KBM-7 (cell line): ENCODE results near the gene RGS17.
"Not testable (repeated sequence)": the region's sequence is repeated elsewhere in the genome, so short reads cannot be mapped to it uniquely, and the experiment has no call there.

ENCODE experiments used
- DNase-seq: peaks from one replicate; pipeline ENCODE4 v3.0.0-alpha.2; 2015
- in situ Hi-C: fragments of 300-500 bp; cut with MboI; formaldehyde crosslinking; loops from 2 replicates; pipeline ENCODE4 v1.14.3; 2020; ENCODE audit warnings: low sequenced_read_pairs, low pct_unique_long_range_greater_than_20kb, mixed read lengths

The RGS17 gene

DNA sequence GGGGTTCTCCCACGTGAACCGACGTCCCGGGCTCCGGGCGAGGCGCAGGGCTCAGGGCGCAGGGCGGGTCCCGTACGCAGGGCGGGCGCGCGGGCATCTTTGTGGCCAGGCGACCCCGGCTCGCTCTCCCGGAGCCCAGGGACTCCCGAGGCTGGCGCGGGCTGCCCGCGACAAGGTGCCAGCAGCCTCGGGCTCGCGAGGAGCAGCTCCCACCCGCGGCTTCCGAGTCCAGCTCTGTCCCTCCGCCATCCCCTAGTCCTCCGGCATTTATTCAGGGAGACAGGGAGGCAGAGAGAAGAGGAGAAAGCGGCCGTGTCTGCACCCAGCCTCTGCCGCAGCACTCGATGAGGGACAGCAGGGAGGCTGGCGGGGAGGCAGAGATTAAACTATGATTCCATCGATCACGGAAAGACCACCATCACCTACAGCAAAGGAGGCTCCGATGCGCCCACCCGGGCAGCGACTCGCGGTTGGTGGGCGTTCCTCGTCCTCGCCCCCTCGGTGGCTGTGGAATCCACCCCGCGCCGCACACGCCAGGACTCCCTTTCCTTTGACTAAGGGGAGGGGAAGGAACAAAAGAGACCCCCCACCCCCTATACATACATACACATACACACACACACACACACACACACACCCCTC, 1.1 kb downstream of the RGS17 start:
- in situ Hi-C loops: no loop called here
- no peak for DNase-seq

- no peak for DNase-seq
- in situ Hi-C loops: no loop called here
These were observed 4.9 kb downstream of the RGS17 start for GRCh38 chr6:153126218-153126617.

DNA sequence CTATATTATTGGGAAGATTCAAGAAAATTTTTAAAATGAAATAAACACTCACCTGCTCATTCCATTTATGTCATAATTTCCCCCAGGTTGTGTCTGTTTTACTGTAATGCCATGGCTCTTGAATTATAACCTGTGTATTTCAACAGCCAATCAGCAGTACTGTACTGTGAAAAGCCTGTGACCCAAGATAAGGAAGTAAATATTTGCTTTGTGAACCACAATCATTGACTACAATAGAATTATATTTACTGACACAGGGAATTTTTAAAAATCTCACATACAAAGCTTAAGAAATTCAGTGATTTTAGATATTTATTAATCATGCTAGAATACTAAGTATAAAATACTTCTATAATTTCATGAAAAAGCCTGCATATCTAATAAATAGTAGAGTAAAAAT, 6.0 kb downstream of the RGS17 start:
- in situ Hi-C loops: no loop called here
- no peak for DNase-seq

DNA sequence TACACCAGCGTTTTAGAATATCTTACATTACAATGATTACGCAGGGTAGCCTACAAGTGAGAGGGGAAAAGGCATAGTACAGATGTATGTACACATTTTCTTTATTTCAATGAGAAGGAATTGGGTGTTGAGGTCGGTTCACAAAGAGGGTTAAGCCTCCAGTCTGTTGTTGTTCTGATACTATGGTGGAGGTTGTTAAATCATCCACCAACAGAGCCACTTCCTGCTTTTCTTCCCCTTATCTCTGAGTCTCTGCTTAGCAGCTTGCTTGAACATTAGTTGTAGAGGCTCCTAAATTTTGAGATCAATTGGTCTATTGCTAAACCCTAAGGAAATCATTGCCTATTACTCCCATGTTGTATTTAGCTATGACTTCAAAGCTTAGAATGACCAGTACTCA, 7.3 kb downstream of the RGS17 start:
- DNase-seq: peak; percentile 63
- in situ Hi-C loops: no loop called here

DNA sequence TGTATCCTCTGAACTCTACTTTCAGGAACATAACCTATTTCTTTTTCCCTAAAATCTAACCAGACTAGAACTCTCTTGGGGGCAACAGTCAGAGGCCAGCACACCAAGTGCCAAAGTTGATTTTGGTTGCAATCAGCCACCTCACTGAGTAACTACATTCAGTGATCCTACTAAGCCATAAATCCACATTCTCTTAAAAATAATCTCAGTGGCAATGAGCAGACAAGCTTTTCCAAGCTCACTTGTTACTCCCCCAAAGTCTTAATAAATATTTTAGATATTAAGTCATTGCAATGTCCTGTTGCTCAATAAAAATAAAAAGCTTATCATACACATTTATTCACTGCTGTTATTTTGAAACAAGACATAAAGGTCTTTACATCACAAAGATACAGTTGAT, 9.8 kb downstream of the RGS17 start:
- in situ Hi-C loops: no loop called here
- no peak for DNase-seq

GRCh38 chr6:153117986-153118879, 12.8 kb downstream of the RGS17 start:
- in situ Hi-C loops: no loop called here
- DNase-seq: peak; percentile 32

DNA sequence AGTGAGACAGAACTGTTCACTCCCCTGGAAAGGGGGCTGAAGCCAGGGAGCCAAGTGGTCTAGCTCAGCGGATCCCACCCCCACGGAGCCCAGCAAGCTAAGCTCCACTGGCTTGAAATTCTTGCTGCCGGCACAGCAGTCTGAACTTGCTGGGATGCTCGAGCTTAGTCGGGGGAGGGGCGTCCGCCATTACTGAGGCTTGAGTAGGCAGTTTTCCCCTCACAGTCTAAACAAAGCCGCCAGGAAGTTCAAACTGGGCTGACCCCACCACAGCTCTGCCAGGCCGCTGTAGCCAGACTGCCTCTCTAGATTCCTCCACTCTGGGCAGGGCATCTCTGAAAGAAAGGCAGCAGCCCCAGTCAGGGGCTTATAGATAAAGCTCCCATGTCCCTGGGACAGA, 20.0 kb downstream of the RGS17 start:
- DNase-seq, in situ Hi-C loops: not testable (repeated sequence)

- DNase-seq, in situ Hi-C loops: not testable (repeated sequence)
These were observed 20.5 kb downstream of the RGS17 start for GRCh38 chr6:153110612-153111011.

DNA sequence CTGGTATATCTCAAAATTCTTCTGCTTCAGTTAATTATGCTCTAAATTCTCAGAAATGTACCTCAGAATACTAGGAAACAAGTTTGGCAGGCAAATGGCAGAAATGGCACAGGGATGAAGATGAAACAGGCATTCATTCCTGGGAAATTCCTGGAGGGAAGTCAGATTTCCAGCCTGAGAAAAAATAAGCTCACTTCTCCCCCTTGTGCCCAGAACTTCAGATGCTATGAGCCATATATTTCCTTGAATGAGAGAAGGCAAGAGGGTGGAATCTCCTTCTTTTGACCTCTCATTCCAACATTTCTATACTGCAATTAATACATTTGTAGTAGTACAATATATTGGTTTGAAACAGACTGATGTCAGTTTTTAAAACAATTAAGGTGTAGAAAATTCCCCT, 22.8 kb downstream of the RGS17 start:
- no peak for DNase-seq
- in situ Hi-C loops: no loop called here

GRCh38 chr6:153106021-153106420, 25.1 kb downstream of the RGS17 start:
- in situ Hi-C loops: no loop called here
- no peak for DNase-seq

- DNase-seq: no peak
- in situ Hi-C loops: no loop called here
These were observed 26.9 kb downstream of the RGS17 start for GRCh38 chr6:153104220-153104619.

DNA sequence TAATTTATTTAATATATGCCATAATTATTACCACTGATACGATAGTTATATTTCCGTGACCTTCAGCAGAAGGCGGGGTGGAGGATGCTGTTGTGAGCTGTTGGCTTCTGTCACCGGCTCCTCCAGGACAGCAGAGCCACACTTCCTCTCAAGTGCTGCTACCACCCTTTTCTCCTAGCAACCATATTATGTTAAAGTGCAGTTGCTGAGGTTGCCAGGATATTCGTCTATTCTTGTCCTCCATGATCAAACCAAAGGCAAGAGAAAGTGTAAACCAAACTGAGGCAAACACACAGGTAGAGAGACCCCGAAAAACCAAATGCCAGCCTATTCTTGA, 27.8 kb downstream of the RGS17 start:
- no peak for DNase-seq
- in situ Hi-C loops: no loop called here

GRCh38 chr6:153102605-153103318, 28.3 kb downstream of the RGS17 start:
- no peak for DNase-seq
- in situ Hi-C loops: no loop called here

DNA sequence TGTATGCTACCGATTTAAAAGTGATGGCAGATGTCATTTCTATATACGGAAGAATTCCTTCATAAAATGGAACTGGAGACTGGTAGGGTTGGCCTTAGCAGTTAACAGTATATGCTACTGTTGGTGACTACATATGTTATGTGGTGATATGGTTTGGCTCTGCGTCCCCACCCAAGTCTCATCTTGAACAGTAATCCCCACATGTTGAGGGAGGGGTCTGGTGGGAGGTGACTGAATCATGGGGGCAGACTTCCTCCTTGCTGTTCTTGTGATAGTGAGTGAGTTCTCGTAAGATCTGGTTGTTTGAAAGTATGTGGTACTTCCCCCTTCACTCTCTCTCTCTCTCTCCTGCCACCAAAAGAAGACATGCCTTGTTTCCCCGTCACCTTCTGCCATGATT, 29.6 kb downstream of the RGS17 start:
- peak; percentile 27 for DNase-seq
- in situ Hi-C loops: no loop called here

DNA sequence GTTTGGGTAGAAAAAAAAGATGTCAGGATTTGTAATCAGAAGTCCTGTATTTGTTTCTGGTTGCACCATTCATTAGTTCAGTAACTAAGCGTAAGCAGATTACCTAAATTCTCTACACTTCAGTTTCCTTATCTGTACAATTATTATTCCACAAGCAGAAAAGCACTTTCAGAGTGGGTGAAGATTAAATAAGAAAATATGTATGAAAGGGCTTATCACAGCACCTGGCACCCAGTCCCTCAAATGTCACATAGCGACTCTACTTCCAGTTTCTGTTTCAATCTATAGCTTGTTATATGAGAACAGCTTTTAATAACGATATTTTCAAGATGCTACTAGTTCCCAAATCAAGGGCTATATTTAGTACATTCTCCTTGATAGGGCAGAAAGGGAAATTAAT, 31.4 kb downstream of the RGS17 start:
- in situ Hi-C loops: no loop called here
- DNase-seq: no peak

DNA sequence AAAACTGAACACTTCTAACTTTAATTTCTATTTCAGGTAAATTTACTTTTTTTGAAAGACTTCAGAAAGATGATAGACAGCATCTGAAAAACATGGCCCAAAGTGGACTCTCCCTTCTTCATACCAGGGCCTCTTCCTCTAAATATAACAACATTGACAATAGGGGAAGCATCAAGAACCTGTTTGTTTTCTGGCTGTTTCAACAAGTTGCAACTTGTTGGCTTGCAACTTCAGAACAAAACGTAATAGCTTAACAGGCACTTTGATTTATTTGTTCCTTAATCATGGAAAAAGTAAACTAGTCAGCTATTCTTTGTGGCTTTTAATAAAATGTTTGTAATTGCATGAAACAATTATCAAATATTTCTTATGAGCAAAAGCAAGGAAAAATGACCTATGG, 34.3 kb downstream of the RGS17 start:
- in situ Hi-C loops: no loop called here

DNA sequence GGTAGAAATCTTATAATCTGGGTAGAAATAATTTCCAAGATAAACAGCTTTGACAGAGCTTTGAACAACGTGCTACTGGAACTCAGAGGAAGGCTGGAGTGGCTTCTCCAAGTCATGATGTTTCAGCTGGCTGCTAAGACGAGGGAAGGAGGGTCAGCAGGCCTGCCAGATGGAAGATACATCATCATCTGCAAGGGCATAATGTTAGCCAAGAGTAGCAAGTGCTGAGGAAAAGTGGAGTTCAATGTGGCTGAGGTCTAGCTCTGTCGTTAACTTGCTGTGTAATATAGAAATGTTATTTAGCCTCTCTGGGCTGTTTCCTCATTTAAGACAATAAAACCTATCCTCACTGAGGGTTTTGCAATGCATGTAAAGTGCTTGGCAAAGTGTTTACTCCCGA, 35.1 kb downstream of the RGS17 start:
- in situ Hi-C loops: no loop called here
- DNase-seq: no peak

More for the DNA sequence above, 34.3 kb downstream of the RGS17 start:
- no peak for DNase-seq

GRCh38 chr6:153092082-153093013, 38.7 kb downstream of the RGS17 start:
- in situ Hi-C loops: no loop called here
- DNase-seq: peak; percentile 14

- DNase-seq: no peak
- in situ Hi-C loops: no loop called here
These were observed 40.7 kb downstream of the RGS17 start for GRCh38 chr6:153090241-153090930.
